BE2C (cell line): Measurements from ENCODE around the gene RNLS.

ENCODE experiments used
- DNase-seq: peaks from one replicate; pipeline ENCODE4 v3.0.0-alpha.2; 2020
- H3K27me3 ChIP-seq: fragments of 250-450 bp; sonication (Bioruptor Pico); 2 replicates; pipeline ENCODE4 v1.5.1; 2020; ENCODE audit warnings: mild to moderate bottlenecking
- H3K36me3 ChIP-seq: fragments of 250-450 bp; sonication (Bioruptor Pico); 2 replicates; pipeline ENCODE4 v1.5.1; 2020; ENCODE audit warnings: mild to moderate bottlenecking
- H3K4me1 ChIP-seq: fragments of 250-450 bp; sonication (Bioruptor Pico); 2 replicates; pipeline ENCODE4 v1.5.1; 2020
- H3K4me3 ChIP-seq: 2 replicates; pipeline ENCODE4 v1.5.1; 2011; ENCODE audit warnings: low read depth, low read length
- H3K9me3 ChIP-seq: fragments of 250-450 bp; sonication (Bioruptor Pico); 2 replicates; pipeline ENCODE4 v1.5.1; 2020
- TF ChIP-seq, protein P1 (sequence below): IDR thresholded peaks from 2 replicates; pipeline ENCODE4 v1.5.1; 2012; ENCODE audit warnings: mild to moderate bottlenecking, low read depth, low read length

RNLS gene

GRCh38 chr10:88457660-88458059 is 125.5 kb downstream of the RNLS start:
- DNase-seq = no peak
- TF ChIP-seq, protein P1, sequence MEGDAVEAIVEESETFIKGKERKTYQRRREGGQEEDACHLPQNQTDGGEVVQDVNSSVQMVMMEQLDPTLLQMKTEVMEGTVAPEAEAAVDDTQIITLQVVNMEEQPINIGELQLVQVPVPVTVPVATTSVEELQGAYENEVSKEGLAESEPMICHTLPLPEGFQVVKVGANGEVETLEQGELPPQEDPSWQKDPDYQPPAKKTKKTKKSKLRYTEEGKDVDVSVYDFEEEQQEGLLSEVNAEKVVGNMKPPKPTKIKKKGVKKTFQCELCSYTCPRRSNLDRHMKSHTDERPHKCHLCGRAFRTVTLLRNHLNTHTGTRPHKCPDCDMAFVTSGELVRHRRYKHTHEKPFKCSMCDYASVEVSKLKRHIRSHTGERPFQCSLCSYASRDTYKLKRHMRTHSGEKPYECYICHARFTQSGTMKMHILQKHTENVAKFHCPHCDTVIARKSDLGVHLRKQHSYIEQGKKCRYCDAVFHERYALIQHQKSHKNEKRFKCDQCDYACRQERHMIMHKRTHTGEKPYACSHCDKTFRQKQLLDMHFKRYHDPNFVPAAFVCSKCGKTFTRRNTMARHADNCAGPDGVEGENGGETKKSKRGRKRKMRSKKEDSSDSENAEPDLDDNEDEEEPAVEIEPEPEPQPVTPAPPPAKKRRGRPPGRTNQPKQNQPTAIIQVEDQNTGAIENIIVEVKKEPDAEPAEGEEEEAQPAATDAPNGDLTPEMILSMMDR = no peak
- no peaks in the 10 kb centered on the region for H3K27me3 ChIP-seq
- no peak overlapping the region for H3K4me3 ChIP-seq
- H3K36me3 ChIP-seq = no peaks in the 10 kb centered on the region
- H3K4me1 ChIP-seq = no peaks in the 10 kb centered on the region
- no peaks in the 10 kb centered on the region; the same call in 1 of the 2 replicates for H3K9me3 ChIP-seq

- H3K27me3 ChIP-seq = no peaks in the 10 kb centered on the region
- H3K4me1 ChIP-seq = no peaks in the 10 kb centered on the region
- TF ChIP-seq, protein P1 = no peak
- H3K9me3 ChIP-seq = no peaks in the 10 kb centered on the region; the same call in 1 of the 2 replicates
- H3K4me3 ChIP-seq = no peak overlapping the region
- no peak for DNase-seq
- no peaks in the 10 kb centered on the region for H3K36me3 ChIP-seq
Measured at GRCh38 chr10:88456730-88457129, 126.4 kb downstream of the RNLS start.

- no peak for DNase-seq
- TF ChIP-seq, protein P1 = no peak
- H3K4me1 ChIP-seq = no peaks in the 10 kb centered on the region
- H3K27me3 ChIP-seq = no peaks in the 10 kb centered on the region
- no peaks in the 10 kb centered on the region for H3K36me3 ChIP-seq
- H3K9me3 ChIP-seq = no peaks in the 10 kb centered on the region
- no peak overlapping the region for H3K4me3 ChIP-seq
Measured at GRCh38 chr10:88455831-88456230, 127.3 kb downstream of the RNLS start.

GRCh38 chr10:88450201-88450600 is 132.9 kb downstream of the RNLS start:
- no peak for DNase-seq
- TF ChIP-seq, protein P1 = no peak
- no peaks in the 10 kb centered on the region for H3K27me3 ChIP-seq
- H3K36me3 ChIP-seq = no peaks in the 10 kb centered on the region
- H3K9me3 ChIP-seq = no peaks in the 10 kb centered on the region
- H3K4me3 ChIP-seq = no peak overlapping the region
- H3K4me1 ChIP-seq = no peaks in the 10 kb centered on the region

- H3K4me1 ChIP-seq = no peaks in the 10 kb centered on the region
- DNase-seq = no peak
- H3K9me3 ChIP-seq = no peaks in the 10 kb centered on the region
- no peak overlapping the region for H3K4me3 ChIP-seq
- H3K36me3 ChIP-seq = no peaks in the 10 kb centered on the region
- no peaks in the 10 kb centered on the region for H3K27me3 ChIP-seq
- TF ChIP-seq, protein P1 = no peak
Measured at GRCh38 chr10:88442716-88443115, 140.4 kb downstream of the RNLS start.

DNA sequence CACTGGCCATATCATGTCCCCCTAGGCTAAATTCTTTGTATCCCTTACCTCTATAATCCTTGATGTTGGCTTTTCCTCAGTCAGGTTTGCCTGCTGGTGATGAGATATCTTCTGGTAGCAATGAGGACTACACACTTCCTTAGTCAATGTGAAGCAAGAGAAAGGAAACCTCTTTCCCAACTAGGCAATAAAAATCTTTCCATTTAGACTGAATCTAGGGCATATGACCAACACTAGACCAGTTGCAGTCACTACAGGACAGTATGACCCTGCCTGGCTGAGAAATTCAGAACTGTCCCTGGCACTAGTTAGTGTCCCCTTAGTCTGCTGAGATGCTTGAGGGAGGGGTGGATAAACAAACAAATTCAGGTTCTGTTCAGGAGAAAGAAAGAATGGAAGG is 142.6 kb downstream of the RNLS start:
- no peaks in the 10 kb centered on the region for H3K9me3 ChIP-seq
- no peaks in the 10 kb centered on the region for H3K36me3 ChIP-seq
- no peak overlapping the region for H3K4me3 ChIP-seq
- DNase-seq = no peak
- TF ChIP-seq, protein P1 = no peak
- H3K4me1 ChIP-seq = no peaks in the 10 kb centered on the region
- no peaks in the 10 kb centered on the region for H3K27me3 ChIP-seq
